ENCODE data around the gene OR4X1. TPM values are rescaled to one million over a fixed set of nuclear protein-coding genes. Genes with fewer than 3 reads are reported as not detected.
"Not testable (repeated sequence)": the region's sequence is repeated elsewhere in the genome, so short reads cannot be mapped to it uniquely, and the experiment has no call there.

Gene OR4X1
- total RNA-seq: not detected

- DNase-seq (ENCODE audit: low read depth in 2 of 3, low spot score in 2 of 3): no peak
These were observed at the start of gene OR4X1 for GRCh38 chr11:48263423-48263911. TSS of gene OR4X1 (plus strand) at chr11:48263861. CDS start at chr11:48263861, 0 bp downstream.

GRCh38 chr11:48216510-48216909 is 47.2 kb upstream of the OR4X1 start, which contains the start of gene OR4B1:
TSS of gene OR4B1 (plus strand) at chr11:48216810. CDS start at chr11:48216810, 0 bp downstream.
- DNase-seq (ENCODE audit: low read depth in 2 of 3, low spot score in 2 of 3): no peak

- DNase-seq (ENCODE audit: low read depth in 2 of 3, low spot score in 2 of 3): no peak
These were observed 34.9 kb upstream of the OR4X1 start for GRCh38 chr11:48228761-48229160.

- not testable (repeated sequence) for DNase-seq (ENCODE audit: low read depth in 2 of 3, low spot score in 2 of 3)
These were observed 33.6 kb upstream of the OR4X1 start for GRCh38 chr11:48230057-48230456.

GRCh38 chr11:48237727-48238126 is 25.9 kb upstream of the OR4X1 start:
- DNase-seq (ENCODE audit: low read depth in 2 of 3, low spot score in 2 of 3): no peak

GRCh38 chr11:48242501-48242900 is 21.2 kb upstream of the OR4X1 start:
- DNase-seq (ENCODE audit: low read depth in 2 of 3, low spot score in 2 of 3): no peak

- no peak for DNase-seq (ENCODE audit: low read depth in 2 of 3, low spot score in 2 of 3)
These were observed 18.9 kb upstream of the OR4X1 start, which contains the start of gene OR4X2 for GRCh38 chr11:48244804-48245203. TSS of gene OR4X2 (plus strand) at chr11:48245104. CDS start at chr11:48245104, 0 bp downstream.

- no peak for DNase-seq (ENCODE audit: low read depth in 2 of 3, low spot score in 2 of 3)
These were observed 14.8 kb upstream of the OR4X1 start for GRCh38 chr11:48248902-48249301.

GRCh38 chr11:48261600-48261999 is 2.1 kb upstream of the OR4X1 start:
- no peak for DNase-seq (ENCODE audit: low read depth in 2 of 3, low spot score in 2 of 3)

- no peak for DNase-seq (ENCODE audit: low read depth in 2 of 3, low spot score in 2 of 3)
These were observed 7.0 kb downstream of the OR4X1 start for GRCh38 chr11:48270621-48271020.

GRCh38 chr11:48272606-48273005 is 8.9 kb downstream of the OR4X1 start:
- DNase-seq (ENCODE audit: low read depth in 2 of 3, low spot score in 2 of 3): no peak

GRCh38 chr11:48305923-48306322 is 42.3 kb downstream of the OR4X1 start, which contains the start of gene OR4S1:
TSS of gene OR4S1 (plus strand) at chr11:48306223. CDS start at chr11:48306223, 0 bp downstream.
- DNase-seq (ENCODE audit: low read depth in 2 of 3, low spot score in 2 of 3): no peak

GRCh38 chr11:48307760-48308386 is 44.2 kb downstream of the OR4X1 start:
- peak; percentile 18 to 56 (median 22) for DNase-seq (ENCODE audit: low read depth in 2 of 3, low spot score in 2 of 3)

GRCh38 chr11:48313590-48313989 is 49.9 kb downstream of the OR4X1 start:
- DNase-seq (ENCODE audit: low read depth in 2 of 3, low spot score in 2 of 3): not testable (repeated sequence)

Other genes starting within 250 kb of the OR4X1 start
- not detected for gene OR4B1, start 47.1 kb upstream of the OR4X1 start, total RNA-seq
- gene OR4X2, start 18.8 kb upstream of the OR4X1 start, total RNA-seq: not detected
- under 0.01 TPM for gene OR4S1, start 42.4 kb downstream of the OR4X1 start, total RNA-seq
- not detected for gene OR4C3, start 61.1 kb downstream of the OR4X1 start, total RNA-seq
- not detected for gene OR4C5, start 102.6 kb downstream of the OR4X1 start, total RNA-seq
- gene OR4A47, start 224.9 kb downstream of the OR4X1 start, total RNA-seq: under 0.01 TPM